Urinary bladder (tissue), 4 donors: ENCODE results near the gene ZNF672. TPM values are rescaled to one million over a fixed set of nuclear protein-coding genes. Genes with fewer than 3 reads are reported as not detected.

Source experiments
- DNase-seq: peaks from one replicate; pipeline ENCODE4 v3.0.0-alpha.2; 2015; ENCODE audit errors: extremely low spot score
- H3K27ac ChIP-seq: one replicate; pipeline ENCODE4 v1.5.1; 2013; ENCODE audit warnings: low read depth, mild to moderate bottlenecking, moderate library complexity
- H3K36me3 ChIP-seq: one replicate; pipeline ENCODE4 v1.6.1; 2013; ENCODE audit warnings: mild to moderate bottlenecking, moderate library complexity; ENCODE audit not compliant: insufficient read depth
- H3K4me1 ChIP-seq: one replicate; pipeline ENCODE4 v1.6.1; 2013; ENCODE audit warnings: mild to moderate bottlenecking, moderate library complexity; ENCODE audit not compliant: insufficient read depth
- H3K4me3 ChIP-seq: one replicate; pipeline ENCODE4 v1.5.1; 2013; ENCODE audit warnings: low read depth, low read length
- WGBS: extraction: QIAGEN DNeasy Blood & Tissue Kit; methylation state at CpG from one replicate; pipeline ENCODE4 v1.1.7; 2013; 5-methylcytosine and 5-hydroxymethylcytosine counted together
- polyA plus RNA-seq: library from polyadenylated mRNA; stranded (reverse); fragments of 200-250 nt; gene quantifications from one replicate; pipeline ENCODE4 v1.2.3, GENCODE V29; 2013
- total RNA-seq: library from RNA; depleted of rRNA; stranded (reverse); fragments of >200 nt; gene quantifications from one replicate; pipeline ENCODE4 v1.2.3, GENCODE V29; 2014
- donor health status: healthy with polysubstance abuse.
- donor health status: healthy.

ZNF672 gene
- total and polyA plus RNA-seq, 2 donors = 12.9 to 32.5 TPM

GRCh38 chr1:248848602-248849001, 10.6 kb downstream of the ZNF672 start:
- Histone ChIP-seq H3K4me1 (no peaks in the 10 kb centered on the region), H3K36me3 (peaks cover 9% of the 10 kb centered on the region), H3K27ac (no peak overlapping the region), H3K4me3 (no peak overlapping the region)
- DNase-seq = no peak
- WGBS = 95% methylated on average over 8 of the region's 8 CpGs

- 88% methylated on average over 3 of the region's 3 CpGs for WGBS
- H3K4me1 ChIP-seq = no peaks in the 10 kb centered on the region
- no peak overlapping the region for H3K27ac ChIP-seq
- H3K36me3 ChIP-seq = peaks cover 9% of the 10 kb centered on the region
- no peak for DNase-seq
- H3K4me3 ChIP-seq = no peak overlapping the region
Measured at GRCh38 chr1:248849152-248849551, 11.1 kb downstream of the ZNF672 start.

GRCh38 chr1:248849637-248850036, 11.6 kb downstream of the ZNF672 start:
- 79% methylated on average over 3 of the region's 3 CpGs for WGBS
- Histone ChIP-seq H3K27ac (no peak overlapping the region), H3K4me3 (no peak overlapping the region), H3K4me1 (no peaks in the 10 kb centered on the region), H3K36me3 (peaks cover 8% of the 10 kb centered on the region)
- DNase-seq = no peak

GRCh38 chr1:248850124-248850523, 12.1 kb downstream of the ZNF672 start:
- Histone ChIP-seq H3K4me3 (no peak overlapping the region), H3K27ac (no peak overlapping the region), H3K36me3 (peaks cover 5% of the 10 kb centered on the region), H3K4me1 (no peaks in the 10 kb centered on the region)
- 87% methylated on average over 9 of the region's 9 CpGs for WGBS
- DNase-seq = no peak

- DNase-seq = no peak
- Histone ChIP-seq H3K4me3 (no peak overlapping the region), H3K4me1 (no peaks in the 10 kb centered on the region), H3K36me3 (peaks cover 5% of the 10 kb centered on the region), H3K27ac (no peak overlapping the region)
- 79% methylated on average over 10 of the region's 10 CpGs for WGBS
Measured at GRCh38 chr1:248850536-248851251, 12.7 kb downstream of the ZNF672 start.

GRCh38 chr1:248851390-248851789, 13.4 kb downstream of the ZNF672 start:
- Histone ChIP-seq H3K4me3 (no peak overlapping the region), H3K36me3 (peaks cover 5% of the 10 kb centered on the region), H3K4me1 (no peaks in the 10 kb centered on the region), H3K27ac (no peak overlapping the region)
- 98% methylated on average over 2 of the region's 2 CpGs for WGBS
- DNase-seq = no peak

- Histone ChIP-seq H3K4me3 (no peak overlapping the region), H3K27ac (no peak overlapping the region), H3K36me3 (peaks cover 5% of the 10 kb centered on the region), H3K4me1 (no peaks in the 10 kb centered on the region)
- 71% methylated on average over 7 of the region's 7 CpGs for WGBS
- no peak for DNase-seq
Measured at GRCh38 chr1:248852481-248853405, 14.7 kb downstream of the ZNF672 start.

GRCh38 chr1:248853663-248854375, 15.8 kb downstream of the ZNF672 start:
- H3K27ac ChIP-seq = no peak overlapping the region
- H3K4me1 ChIP-seq = no peaks in the 10 kb centered on the region
- peaks cover 2% of the 10 kb centered on the region for H3K36me3 ChIP-seq
- no peak overlapping the region for H3K4me3 ChIP-seq
- no peak for DNase-seq
- 85% methylated on average over 8 of the region's 8 CpGs for WGBS

- DNase-seq = no peak
- H3K4me1 ChIP-seq = no peaks in the 10 kb centered on the region
- WGBS = 88% methylated on average over 6 of the region's 6 CpGs
Measured at GRCh38 chr1:248855580-248855979, 17.6 kb downstream of the ZNF672 start.

GRCh38 chr1:248856176-248856575, 18.2 kb downstream of the ZNF672 start:
- 98% methylated on average over 1 of the region's 1 CpG for WGBS
- H3K36me3 ChIP-seq = no peaks in the 10 kb centered on the region
- H3K27ac ChIP-seq = no peak overlapping the region
- H3K4me1 ChIP-seq = no peaks in the 10 kb centered on the region
- no peak overlapping the region for H3K4me3 ChIP-seq
- DNase-seq = no peak

More at GRCh38 chr1:248855580-248855979, 17.6 kb downstream of the ZNF672 start:
- H3K36me3 ChIP-seq = no peaks in the 10 kb centered on the region
- H3K27ac ChIP-seq = no peak overlapping the region
- no peak overlapping the region for H3K4me3 ChIP-seq

- H3K27ac ChIP-seq = no peak overlapping the region
- DNase-seq = no peak
- WGBS = 89% methylated on average over 7 of the region's 7 CpGs
- H3K4me3 ChIP-seq = no peak overlapping the region
- H3K36me3 ChIP-seq = no peaks in the 10 kb centered on the region
- H3K4me1 ChIP-seq = no peaks in the 10 kb centered on the region
Measured at GRCh38 chr1:248857201-248857600, 19.2 kb downstream of the ZNF672 start.

GRCh38 chr1:248857749-248858095, 19.7 kb downstream of the ZNF672 start:
- no peak overlapping the region for H3K27ac ChIP-seq
- H3K4me3 ChIP-seq = peak overlapping the region; percentile 49
- no peak for DNase-seq
- peaks cover 2% of the 10 kb centered on the region for H3K4me1 ChIP-seq
- 13% methylated on average over 4 of the region's 4 CpGs for WGBS
- H3K36me3 ChIP-seq = no peaks in the 10 kb centered on the region

GRCh38 chr1:248858096-248858890, 20.3 kb downstream of the ZNF672 start:
- Histone ChIP-seq H3K4me1 (peaks cover 2% of the 10 kb centered on the region), H3K27ac (peak overlapping the region; percentile 79), H3K4me3 (peak overlapping the region; percentile 49), H3K36me3 (no peaks in the 10 kb centered on the region)
- DNase-seq = no peak
- WGBS = under 1% methylated on average over 45 of the region's 45 CpGs
